Heart right ventricle (tissue), 16 donors: ENCODE measurements around the gene PDLIM5. TPM values are rescaled to one million over a fixed set of nuclear protein-coding genes. Genes with fewer than 3 reads are reported as not detected.
A peak's percentile ranks its signal among the peaks of the same experiment; 100 is the strongest.

Experiments used
- ATAC-seq, 8 donors: fragments of 200-7000 bp; cut with Tn5 transposase; one replicate each; pipeline ENCODE4 v1.9.1; 2020; ENCODE audit warnings: mild to moderate bottlenecking in 8 of 8, moderate library complexity in 8 of 8, moderate number of reproducible peaks in 1 of 8
- DNase-seq, 2 donors: peaks; one replicate each; pipeline ENCODE4 v3.0.0-alpha.2; 2020
- H3K27ac ChIP-seq, 10 donors: fragments of 200-600 bp; sonication (generic) in 2 of 10; one replicate each; pipeline versions ENCODE4 v1.5.0 to v1.8.0; 2020 to 2022; ENCODE audit warnings: mild to moderate bottlenecking in 3 of 10
- H3K27me3 ChIP-seq, 7 donors: fragments of 200-600 bp; one replicate each; pipeline ENCODE4 v1.8.0; 2021 to 2022; ENCODE audit warnings: mild to moderate bottlenecking in 2 of 7
- H3K36me3 ChIP-seq, 9 donors: fragments of 200-600 bp; sonication (generic) in 1 of 9; one replicate each; pipeline versions ENCODE4 v1.5.0 to v1.8.0; 2020 to 2022; ENCODE audit warnings: mild to moderate bottlenecking in 2 of 9
- H3K4me1 ChIP-seq, 9 donors: fragments of 200-600 bp; sonication (generic) in 1 of 9; one replicate each; pipeline versions ENCODE4 v1.5.0 to v1.8.0; 2020 to 2022; ENCODE audit warnings: mild to moderate bottlenecking in 4 of 9
- H3K4me3 ChIP-seq, 10 donors: fragments of 200-600 bp; sonication (generic) in 2 of 10; one replicate each; pipeline versions ENCODE4 v1.5.0 to v1.8.0; 2020 to 2022; ENCODE audit warnings: mild to moderate bottlenecking in 7 of 10, moderate library complexity in 2 of 10
- H3K9me3 ChIP-seq, 11 donors: fragments of 200-600 bp in 10 of 11; sonication (generic) in 2 of 11; one replicate each; pipeline versions ENCODE4 v1.5.0 to v1.8.0; 2013 to 2022; ENCODE audit warnings: mild to moderate bottlenecking in 2 of 11, control low read depth in 1 of 11, moderate library complexity in 1 of 11
- WGBS, 2 donors: extraction: QIAGEN DNeasy Blood & Tissue Kit; methylation state at CpG; one replicate each; pipeline ENCODE4 v1.1.7; 2013; ENCODE audit warnings: inconsistent platforms in 1 of 2; 5-methylcytosine and 5-hydroxymethylcytosine counted together
- intact Hi-C, 10 donors: fragments of 100-400 bp; cut with DNase I; formaldehyde crosslinking; loops; one replicate each; pipeline versions ENCODE4 v1.11.1 to v1.14.2; 2022
- polyA plus RNA-seq, 2 donors: library from polyadenylated mRNA; stranded (reverse); fragments of 200-250 nt; gene quantifications; one replicate each; pipeline ENCODE4 v1.2.3, GENCODE V29; 2013
- total RNA-seq, 10 donors: library from RNA; stranded (reverse); fragmentation: NEBNext Ultra II Directional in 3 of 10; extraction: Animal tissue kit (Norgen Biotek cat#: 25700) in 3 of 10; gene quantifications; one replicate each; pipeline versions ENCODE4 v1.2.1 to v1.2.4, GENCODE V29; 2021 to 2023
- TF ChIP-seq, protein P1 (sequence below), 9 donors: fragments of 200-600 bp; sonication (generic) in 2 of 9; IDR thresholded peaks; one replicate each; pipeline versions ENCODE4 v1.5.0 to v1.8.0; 2021 to 2022; ENCODE audit warnings: antibody characterized with exemption in 9 of 9, mild to moderate bottlenecking in 5 of 9, moderate library complexity in 1 of 9
- donor health status: Arrhythmogenic right ventricular cardiomyopathy.
- donor health status: ischemic (EF 13 %, LVEDD 7.1; RV severe dilation, severe dysfunction).
- donor health status: healthy with polysubstance abuse.
- donor health status: DM: no; HTN: yes; CAD: no.
- donor health status: DM: no; HTN: no; CAD: no.
- donor health status: ischemic (EF 25% LVEDD 6.9; RV normal size, moderate dysfunction).
- donor health status: ischemic (EF 25% LVEDD 5.7; RV mildly dilated, moderate dysfunction).
- donor health status: healthy.
- donor health status: DM: yes; HTN: yes; CAD: no.
- donor health status: Ischemic cardiomyopathy.
- donor health status: ischemic (EF 35%, LVEDD 5.7; RV mildly dilated, moderate dysfunction).
- donor health status: nonischemic (EF 11% LVEDD 7.7; RV severe dilation, severe dysfunction).
- donor health status: DM: yes; HTN: yes; CAD: no.
- donor health status: PGD.
- donor health status: ischemic (EF 29% LVEDD 5.4; RV normal size, mild dysfunction).
- donor health status: nonischemic (EF 23%, LVEDD 6.1; RV moderate dilation, normal function).

Gene PDLIM5
- total and polyA plus RNA-seq, 12 donors, result 221 to 1,549 (median 1,269) TPM

GRCh38 chr4:94545296-94545695 lies 93.6 kb downstream of the PDLIM5 start:
- H3K27ac ChIP-seq, result peak overlapping the region in 8 of 10 donors; percentile 1 to 90 (median 85)
- H3K9me3 ChIP-seq, result no peaks in the 10 kb centered on the region
- H3K4me3 ChIP-seq, result no peak overlapping the region
- ATAC-seq (no peak), DNase-seq (no peak)
- peaks cover 0 to 6% (median 0%) of the 10 kb centered on the region in 9 donors for H3K36me3 ChIP-seq
- H3K27me3 ChIP-seq, result no peaks in the 10 kb centered on the region
- 67 to 70% methylated on average over 2 of the region's 2 CpGs for WGBS, 2 donors
- peaks cover 11 to 83% (median 51%) of the 10 kb centered on the region in 9 donors for H3K4me1 ChIP-seq
- intact Hi-C loops, result no loop called here
- TF ChIP-seq, protein P1, sequence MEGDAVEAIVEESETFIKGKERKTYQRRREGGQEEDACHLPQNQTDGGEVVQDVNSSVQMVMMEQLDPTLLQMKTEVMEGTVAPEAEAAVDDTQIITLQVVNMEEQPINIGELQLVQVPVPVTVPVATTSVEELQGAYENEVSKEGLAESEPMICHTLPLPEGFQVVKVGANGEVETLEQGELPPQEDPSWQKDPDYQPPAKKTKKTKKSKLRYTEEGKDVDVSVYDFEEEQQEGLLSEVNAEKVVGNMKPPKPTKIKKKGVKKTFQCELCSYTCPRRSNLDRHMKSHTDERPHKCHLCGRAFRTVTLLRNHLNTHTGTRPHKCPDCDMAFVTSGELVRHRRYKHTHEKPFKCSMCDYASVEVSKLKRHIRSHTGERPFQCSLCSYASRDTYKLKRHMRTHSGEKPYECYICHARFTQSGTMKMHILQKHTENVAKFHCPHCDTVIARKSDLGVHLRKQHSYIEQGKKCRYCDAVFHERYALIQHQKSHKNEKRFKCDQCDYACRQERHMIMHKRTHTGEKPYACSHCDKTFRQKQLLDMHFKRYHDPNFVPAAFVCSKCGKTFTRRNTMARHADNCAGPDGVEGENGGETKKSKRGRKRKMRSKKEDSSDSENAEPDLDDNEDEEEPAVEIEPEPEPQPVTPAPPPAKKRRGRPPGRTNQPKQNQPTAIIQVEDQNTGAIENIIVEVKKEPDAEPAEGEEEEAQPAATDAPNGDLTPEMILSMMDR (IDR thresholded peaks at IDR 0.05), result no peak

DNA sequence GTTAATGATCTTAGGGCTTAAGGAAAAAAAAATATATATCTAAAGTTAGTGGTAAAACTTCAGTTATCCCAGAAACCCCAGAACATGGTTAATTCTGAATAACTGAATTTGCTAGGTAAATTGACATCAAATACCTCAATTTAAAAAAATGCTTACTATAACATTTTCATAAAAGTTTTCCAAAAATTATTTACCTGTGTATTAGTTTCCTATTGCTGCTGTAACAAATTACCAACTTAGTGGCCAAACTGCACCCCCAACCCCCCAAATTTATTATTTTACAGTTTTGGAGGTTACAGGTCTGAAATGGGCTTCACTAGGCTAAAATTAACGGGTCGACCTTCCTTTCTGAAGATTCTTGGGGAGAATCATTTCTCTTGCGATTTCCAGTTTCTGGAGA lies 95.2 kb downstream of the PDLIM5 start:
- Histone ChIP-seq H3K27me3 (no peaks in the 10 kb centered on the region), H3K27ac (peak overlapping the region; percentile 11 to 90 (median 85)), H3K9me3 (no peaks in the 10 kb centered on the region), H3K4me1 (peaks cover 11 to 84% (median 59%) of the 10 kb centered on the region in 9 donors), H3K36me3 (peaks cover 0 to 13% (median 0%) of the 10 kb centered on the region in 9 donors), H3K4me3 (no peak overlapping the region)
- 97 to 98% methylated on average over 3 of the region's 3 CpGs for WGBS, 2 donors
- DNase-seq, result no peak
- no peak for ATAC-seq
- intact Hi-C loops, result no loop called here
- TF ChIP-seq, protein P1 (IDR thresholded peaks at IDR 0.05), result no peak

DNA sequence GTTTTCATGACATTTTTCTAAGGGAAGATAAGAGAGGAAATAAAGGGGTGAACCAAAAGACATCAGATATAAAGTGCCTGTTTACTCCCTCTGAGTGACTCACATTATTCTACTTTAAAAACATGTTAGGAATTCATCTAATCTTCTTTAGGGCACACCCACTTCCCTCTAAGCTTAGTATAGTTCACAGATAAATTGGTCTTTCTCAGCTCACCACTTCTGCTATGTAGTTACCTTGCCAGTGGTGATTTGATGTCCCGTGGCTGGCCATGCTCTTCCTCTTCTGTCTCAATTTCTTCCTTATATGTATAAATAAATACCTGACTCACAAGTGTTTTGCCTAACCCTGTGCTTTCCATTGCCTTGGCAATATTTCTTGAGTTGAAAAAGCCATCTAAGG lies 96.8 kb downstream of the PDLIM5 start:
- TF ChIP-seq, protein P1 (IDR thresholded peaks at IDR 0.05), result no peak
- Histone ChIP-seq H3K27ac (peak overlapping the region; percentile 64 to 90 (median 85)), H3K27me3 (no peaks in the 10 kb centered on the region), H3K4me3 (no peak overlapping the region), H3K36me3 (peaks cover 0 to 16% (median 0%) of the 10 kb centered on the region in 9 donors), H3K9me3 (no peaks in the 10 kb centered on the region), H3K4me1 (peaks cover 11 to 90% (median 65%) of the 10 kb centered on the region in 9 donors)
- peak; percentile 73 to 89 (median 81) for ATAC-seq
- 4 to 10% methylated on average over 1 of the region's 1 CpG for WGBS, 2 donors
- intact Hi-C loops, result no loop called here
- peak in 1 of 2 donors; percentile 38 for DNase-seq

GRCh38 chr4:94550352-94550751 lies 98.6 kb downstream of the PDLIM5 start:
- H3K27ac ChIP-seq, result peak overlapping the region; percentile 10 to 90 (median 82)
- ATAC-seq, result peak in 7 of 8 donors; percentile 39 to 77 (median 61)
- TF ChIP-seq, protein P1 (IDR thresholded peaks at IDR 0.05), result no peak
- no peak for DNase-seq
- intact Hi-C loops, result no loop called here
- H3K36me3 ChIP-seq, result peaks cover 0 to 22% (median 0%) of the 10 kb centered on the region in 9 donors
- no peaks in the 10 kb centered on the region for H3K9me3 ChIP-seq
- peaks cover 10 to 78% (median 52%) of the 10 kb centered on the region in 9 donors for H3K4me1 ChIP-seq
- H3K4me3 ChIP-seq, result no peak overlapping the region
- WGBS, 2 donors, result 44 to 49% methylated on average over 1 of the region's 1 CpG
- no peaks in the 10 kb centered on the region for H3K27me3 ChIP-seq
